Measurements from ENCODE around the gene FEZF2. TPM values are rescaled to one million over a fixed set of nuclear protein-coding genes. Genes with fewer than 3 reads are reported as not detected.

FEZF2 gene
- total RNA-seq, 1 experiment from 2014 or later = not detected

DNA sequence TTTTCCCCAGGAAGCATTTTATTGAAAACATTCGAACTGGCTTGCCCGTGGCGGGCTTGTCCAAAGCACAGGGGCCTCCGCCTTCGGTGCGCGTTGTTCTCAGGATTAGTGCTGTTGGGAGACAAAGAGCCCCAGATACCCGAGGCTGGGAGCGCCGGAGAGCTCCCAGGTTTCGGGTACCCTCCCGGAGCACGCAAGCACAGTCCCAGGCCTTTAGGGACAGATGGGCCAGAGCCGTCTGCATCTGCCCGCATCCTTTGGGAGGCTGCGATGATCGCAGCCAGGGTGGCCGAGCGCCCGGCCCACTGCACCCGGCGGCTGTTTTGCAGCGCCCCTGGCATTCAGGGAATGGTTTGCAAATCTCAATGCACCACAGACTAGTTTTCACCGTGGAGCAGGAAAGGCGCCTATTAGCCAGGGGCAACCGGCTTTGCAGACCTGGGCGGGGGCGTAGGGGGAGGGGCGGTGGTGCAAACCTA lies 5.0 kb upstream of the FEZF2 start (continued):
- TF ChIP-seq, protein P1, sequence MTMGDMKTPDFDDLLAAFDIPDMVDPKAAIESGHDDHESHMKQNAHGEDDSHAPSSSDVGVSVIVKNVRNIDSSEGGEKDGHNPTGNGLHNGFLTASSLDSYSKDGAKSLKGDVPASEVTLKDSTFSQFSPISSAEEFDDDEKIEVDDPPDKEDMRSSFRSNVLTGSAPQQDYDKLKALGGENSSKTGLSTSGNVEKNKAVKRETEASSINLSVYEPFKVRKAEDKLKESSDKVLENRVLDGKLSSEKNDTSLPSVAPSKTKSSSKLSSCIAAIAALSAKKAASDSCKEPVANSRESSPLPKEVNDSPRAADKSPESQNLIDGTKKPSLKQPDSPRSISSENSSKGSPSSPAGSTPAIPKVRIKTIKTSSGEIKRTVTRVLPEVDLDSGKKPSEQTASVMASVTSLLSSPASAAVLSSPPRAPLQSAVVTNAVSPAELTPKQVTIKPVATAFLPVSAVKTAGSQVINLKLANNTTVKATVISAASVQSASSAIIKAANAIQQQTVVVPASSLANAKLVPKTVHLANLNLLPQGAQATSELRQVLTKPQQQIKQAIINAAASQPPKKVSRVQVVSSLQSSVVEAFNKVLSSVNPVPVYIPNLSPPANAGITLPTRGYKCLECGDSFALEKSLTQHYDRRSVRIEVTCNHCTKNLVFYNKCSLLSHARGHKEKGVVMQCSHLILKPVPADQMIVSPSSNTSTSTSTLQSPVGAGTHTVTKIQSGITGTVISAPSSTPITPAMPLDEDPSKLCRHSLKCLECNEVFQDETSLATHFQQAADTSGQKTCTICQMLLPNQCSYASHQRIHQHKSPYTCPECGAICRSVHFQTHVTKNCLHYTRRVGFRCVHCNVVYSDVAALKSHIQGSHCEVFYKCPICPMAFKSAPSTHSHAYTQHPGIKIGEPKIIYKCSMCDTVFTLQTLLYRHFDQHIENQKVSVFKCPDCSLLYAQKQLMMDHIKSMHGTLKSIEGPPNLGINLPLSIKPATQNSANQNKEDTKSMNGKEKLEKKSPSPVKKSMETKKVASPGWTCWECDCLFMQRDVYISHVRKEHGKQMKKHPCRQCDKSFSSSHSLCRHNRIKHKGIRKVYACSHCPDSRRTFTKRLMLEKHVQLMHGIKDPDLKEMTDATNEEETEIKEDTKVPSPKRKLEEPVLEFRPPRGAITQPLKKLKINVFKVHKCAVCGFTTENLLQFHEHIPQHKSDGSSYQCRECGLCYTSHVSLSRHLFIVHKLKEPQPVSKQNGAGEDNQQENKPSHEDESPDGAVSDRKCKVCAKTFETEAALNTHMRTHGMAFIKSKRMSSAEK (CRISPR knock-in tag; IDR thresholded peaks at IDR 0.05; ENCODE audit: borderline replicate concordance) = no peak
- TF ChIP-seq OVOL2 (CRISPR knock-in tag; IDR thresholded peaks at IDR 0.05; ENCODE audit: borderline replicate concordance) = no peak
- TF ChIP-seq, protein P2, sequence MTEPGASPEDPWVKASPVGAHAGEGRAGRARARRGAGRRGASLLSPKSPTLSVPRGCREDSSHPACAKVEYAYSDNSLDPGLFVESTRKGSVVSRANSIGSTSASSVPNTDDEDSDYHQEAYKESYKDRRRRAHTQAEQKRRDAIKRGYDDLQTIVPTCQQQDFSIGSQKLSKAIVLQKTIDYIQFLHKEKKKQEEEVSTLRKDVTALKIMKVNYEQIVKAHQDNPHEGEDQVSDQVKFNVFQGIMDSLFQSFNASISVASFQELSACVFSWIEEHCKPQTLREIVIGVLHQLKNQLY (CRISPR knock-in tag; IDR thresholded peaks at IDR 0.05) = no peak
- TF ChIP-seq, protein P3, sequence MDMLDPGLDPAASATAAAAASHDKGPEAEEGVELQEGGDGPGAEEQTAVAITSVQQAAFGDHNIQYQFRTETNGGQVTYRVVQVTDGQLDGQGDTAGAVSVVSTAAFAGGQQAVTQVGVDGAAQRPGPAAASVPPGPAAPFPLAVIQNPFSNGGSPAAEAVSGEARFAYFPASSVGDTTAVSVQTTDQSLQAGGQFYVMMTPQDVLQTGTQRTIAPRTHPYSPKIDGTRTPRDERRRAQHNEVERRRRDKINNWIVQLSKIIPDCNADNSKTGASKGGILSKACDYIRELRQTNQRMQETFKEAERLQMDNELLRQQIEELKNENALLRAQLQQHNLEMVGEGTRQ (CRISPR knock-in tag; IDR thresholded peaks at IDR 0.05) = no peak
- TF ChIP-seq, protein P4, sequence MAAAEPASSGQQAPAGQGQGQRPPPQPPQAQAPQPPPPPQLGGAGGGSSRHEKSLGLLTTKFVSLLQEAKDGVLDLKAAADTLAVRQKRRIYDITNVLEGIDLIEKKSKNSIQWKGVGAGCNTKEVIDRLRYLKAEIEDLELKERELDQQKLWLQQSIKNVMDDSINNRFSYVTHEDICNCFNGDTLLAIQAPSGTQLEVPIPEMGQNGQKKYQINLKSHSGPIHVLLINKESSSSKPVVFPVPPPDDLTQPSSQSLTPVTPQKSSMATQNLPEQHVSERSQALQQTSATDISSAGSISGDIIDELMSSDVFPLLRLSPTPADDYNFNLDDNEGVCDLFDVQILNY (CRISPR knock-in tag; IDR thresholded peaks at IDR 0.05) = no peak
- no peak for TF ChIP-seq JAZF1 (CRISPR knock-in tag; IDR thresholded peaks at IDR 0.05)
- TF ChIP-seq, protein P5, sequence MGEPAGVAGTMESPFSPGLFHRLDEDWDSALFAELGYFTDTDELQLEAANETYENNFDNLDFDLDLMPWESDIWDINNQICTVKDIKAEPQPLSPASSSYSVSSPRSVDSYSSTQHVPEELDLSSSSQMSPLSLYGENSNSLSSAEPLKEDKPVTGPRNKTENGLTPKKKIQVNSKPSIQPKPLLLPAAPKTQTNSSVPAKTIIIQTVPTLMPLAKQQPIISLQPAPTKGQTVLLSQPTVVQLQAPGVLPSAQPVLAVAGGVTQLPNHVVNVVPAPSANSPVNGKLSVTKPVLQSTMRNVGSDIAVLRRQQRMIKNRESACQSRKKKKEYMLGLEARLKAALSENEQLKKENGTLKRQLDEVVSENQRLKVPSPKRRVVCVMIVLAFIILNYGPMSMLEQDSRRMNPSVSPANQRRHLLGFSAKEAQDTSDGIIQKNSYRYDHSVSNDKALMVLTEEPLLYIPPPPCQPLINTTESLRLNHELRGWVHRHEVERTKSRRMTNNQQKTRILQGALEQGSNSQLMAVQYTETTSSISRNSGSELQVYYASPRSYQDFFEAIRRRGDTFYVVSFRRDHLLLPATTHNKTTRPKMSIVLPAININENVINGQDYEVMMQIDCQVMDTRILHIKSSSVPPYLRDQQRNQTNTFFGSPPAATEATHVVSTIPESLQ (CRISPR knock-in tag; IDR thresholded peaks at IDR 0.05) = no peak
- no peak for TF ChIP-seq SOX15 (CRISPR knock-in tag; IDR thresholded peaks at IDR 0.05)
- TF ChIP-seq, protein P6, sequence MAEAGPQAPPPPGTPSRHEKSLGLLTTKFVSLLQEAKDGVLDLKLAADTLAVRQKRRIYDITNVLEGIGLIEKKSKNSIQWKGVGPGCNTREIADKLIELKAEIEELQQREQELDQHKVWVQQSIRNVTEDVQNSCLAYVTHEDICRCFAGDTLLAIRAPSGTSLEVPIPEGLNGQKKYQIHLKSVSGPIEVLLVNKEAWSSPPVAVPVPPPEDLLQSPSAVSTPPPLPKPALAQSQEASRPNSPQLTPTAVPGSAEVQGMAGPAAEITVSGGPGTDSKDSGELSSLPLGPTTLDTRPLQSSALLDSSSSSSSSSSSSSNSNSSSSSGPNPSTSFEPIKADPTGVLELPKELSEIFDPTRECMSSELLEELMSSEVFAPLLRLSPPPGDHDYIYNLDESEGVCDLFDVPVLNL (CRISPR knock-in tag; IDR thresholded peaks at IDR 0.05; ENCODE audit: borderline replicate concordance, low read depth) = no peak

DNA sequence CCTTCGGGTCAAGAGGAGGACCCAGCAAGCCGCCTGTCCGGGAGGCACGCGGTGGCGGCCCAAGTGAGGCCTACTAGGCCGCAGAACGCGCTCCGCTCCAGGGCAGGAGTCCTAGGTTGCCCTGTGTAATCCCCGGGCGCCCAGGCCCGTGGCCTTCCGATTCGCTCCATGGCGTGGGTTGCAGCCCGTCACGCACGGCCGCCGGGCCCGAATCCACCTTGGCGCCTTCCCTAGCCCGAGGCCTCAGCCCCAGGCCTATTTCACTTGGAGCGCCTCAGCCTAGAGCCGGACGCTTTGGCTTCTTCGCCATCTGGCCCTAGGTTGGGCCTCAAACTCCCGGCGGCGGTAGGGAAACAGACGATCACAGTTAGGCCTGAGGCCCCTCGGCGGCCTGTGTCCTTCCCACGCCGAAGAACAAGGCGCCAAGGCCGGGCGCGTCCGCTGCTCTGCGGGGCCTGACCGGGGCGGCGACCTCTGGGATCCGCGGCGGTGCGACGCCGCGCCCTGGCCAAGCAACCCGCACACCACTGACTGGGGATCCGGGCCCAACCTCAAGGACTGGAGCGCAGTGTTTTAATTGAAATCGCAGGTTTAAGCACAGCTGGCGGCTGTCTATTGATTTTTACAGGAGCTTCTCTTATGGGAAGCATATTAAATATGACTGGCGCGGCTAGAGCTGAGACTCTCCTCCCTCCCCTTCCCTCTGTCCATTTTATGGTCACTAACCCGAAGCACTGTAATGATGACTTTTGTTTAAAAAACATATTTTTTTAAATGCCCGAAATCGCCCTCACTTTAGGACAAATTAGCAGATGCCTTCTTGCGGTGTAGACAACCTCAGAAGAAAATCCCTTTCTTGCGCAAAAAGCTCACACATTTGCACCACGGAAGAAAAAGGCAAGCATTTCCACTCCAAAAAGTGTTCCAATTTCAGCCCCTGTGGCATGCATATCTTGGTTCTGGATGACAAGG lies 3.8 kb upstream of the FEZF2 start:
- DNase-seq (ENCODE audit: low spot score) (peak; percentile 57), ATAC-seq (peak; percentile 15)
- H3K27me3 Mint-ChIP-seq (ENCODE audit: low read depth) = peaks cover 100% of the 10 kb centered on the region
- no peaks in the 10 kb centered on the region; the same call in 1 of the 2 replicates for H3K36me3 Mint-ChIP-seq
- H3K4me1 Mint-ChIP-seq = peaks cover 54% of the 10 kb centered on the region
- ChIA-PET POLR2A (interaction anchor here (0.6 to 0.7 kb wide), 2 partner anchors 28 to 1543 kb away, joined by 3 to 6 read pairs; no protein-coding TSS in a partner anchor), CTCF (interaction anchor here (0.6 to 3.1 kb wide), 5 partner anchors 9 to 191 kb away, joined by 3 to 21 read pairs (median 3); no protein-coding TSS in a partner anchor)
- H3K9me3 Mint-ChIP-seq = no peaks in the 10 kb centered on the region
- H3K4me3 Mint-ChIP-seq = peak overlapping the region; percentile 48
- no peak overlapping the region for H3K27ac Mint-ChIP-seq
- TF ChIP-seq, protein P7, sequence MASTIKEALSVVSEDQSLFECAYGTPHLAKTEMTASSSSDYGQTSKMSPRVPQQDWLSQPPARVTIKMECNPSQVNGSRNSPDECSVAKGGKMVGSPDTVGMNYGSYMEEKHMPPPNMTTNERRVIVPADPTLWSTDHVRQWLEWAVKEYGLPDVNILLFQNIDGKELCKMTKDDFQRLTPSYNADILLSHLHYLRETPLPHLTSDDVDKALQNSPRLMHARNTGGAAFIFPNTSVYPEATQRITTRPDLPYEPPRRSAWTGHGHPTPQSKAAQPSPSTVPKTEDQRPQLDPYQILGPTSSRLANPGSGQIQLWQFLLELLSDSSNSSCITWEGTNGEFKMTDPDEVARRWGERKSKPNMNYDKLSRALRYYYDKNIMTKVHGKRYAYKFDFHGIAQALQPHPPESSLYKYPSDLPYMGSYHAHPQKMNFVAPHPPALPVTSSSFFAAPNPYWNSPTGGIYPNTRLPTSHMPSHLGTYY (CRISPR knock-in tag; IDR thresholded peaks at IDR 0.05) = no peak
- TF ChIP-seq, protein P8, sequence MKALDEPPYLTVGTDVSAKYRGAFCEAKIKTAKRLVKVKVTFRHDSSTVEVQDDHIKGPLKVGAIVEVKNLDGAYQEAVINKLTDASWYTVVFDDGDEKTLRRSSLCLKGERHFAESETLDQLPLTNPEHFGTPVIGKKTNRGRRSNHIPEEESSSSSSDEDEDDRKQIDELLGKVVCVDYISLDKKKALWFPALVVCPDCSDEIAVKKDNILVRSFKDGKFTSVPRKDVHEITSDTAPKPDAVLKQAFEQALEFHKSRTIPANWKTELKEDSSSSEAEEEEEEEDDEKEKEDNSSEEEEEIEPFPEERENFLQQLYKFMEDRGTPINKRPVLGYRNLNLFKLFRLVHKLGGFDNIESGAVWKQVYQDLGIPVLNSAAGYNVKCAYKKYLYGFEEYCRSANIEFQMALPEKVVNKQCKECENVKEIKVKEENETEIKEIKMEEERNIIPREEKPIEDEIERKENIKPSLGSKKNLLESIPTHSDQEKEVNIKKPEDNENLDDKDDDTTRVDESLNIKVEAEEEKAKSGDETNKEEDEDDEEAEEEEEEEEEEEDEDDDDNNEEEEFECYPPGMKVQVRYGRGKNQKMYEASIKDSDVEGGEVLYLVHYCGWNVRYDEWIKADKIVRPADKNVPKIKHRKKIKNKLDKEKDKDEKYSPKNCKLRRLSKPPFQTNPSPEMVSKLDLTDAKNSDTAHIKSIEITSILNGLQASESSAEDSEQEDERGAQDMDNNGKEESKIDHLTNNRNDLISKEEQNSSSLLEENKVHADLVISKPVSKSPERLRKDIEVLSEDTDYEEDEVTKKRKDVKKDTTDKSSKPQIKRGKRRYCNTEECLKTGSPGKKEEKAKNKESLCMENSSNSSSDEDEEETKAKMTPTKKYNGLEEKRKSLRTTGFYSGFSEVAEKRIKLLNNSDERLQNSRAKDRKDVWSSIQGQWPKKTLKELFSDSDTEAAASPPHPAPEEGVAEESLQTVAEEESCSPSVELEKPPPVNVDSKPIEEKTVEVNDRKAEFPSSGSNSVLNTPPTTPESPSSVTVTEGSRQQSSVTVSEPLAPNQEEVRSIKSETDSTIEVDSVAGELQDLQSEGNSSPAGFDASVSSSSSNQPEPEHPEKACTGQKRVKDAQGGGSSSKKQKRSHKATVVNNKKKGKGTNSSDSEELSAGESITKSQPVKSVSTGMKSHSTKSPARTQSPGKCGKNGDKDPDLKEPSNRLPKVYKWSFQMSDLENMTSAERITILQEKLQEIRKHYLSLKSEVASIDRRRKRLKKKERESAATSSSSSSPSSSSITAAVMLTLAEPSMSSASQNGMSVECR (CRISPR knock-in tag; IDR thresholded peaks at IDR 0.05; ENCODE audit: borderline replicate concordance) = 0 out of 2 replicates have a peak, but pooled peaks have one; percentile 52

All from WTC11 (cell line).